ENCODE results near the gene BLOC1S2. TPM values are rescaled to one million over a fixed set of nuclear protein-coding genes. Genes with fewer than 3 reads are reported as not detected.

Gene BLOC1S2
- total RNA-seq, 2 donors from 2014 or later: 21.1 to 33.8 TPM

DNA sequence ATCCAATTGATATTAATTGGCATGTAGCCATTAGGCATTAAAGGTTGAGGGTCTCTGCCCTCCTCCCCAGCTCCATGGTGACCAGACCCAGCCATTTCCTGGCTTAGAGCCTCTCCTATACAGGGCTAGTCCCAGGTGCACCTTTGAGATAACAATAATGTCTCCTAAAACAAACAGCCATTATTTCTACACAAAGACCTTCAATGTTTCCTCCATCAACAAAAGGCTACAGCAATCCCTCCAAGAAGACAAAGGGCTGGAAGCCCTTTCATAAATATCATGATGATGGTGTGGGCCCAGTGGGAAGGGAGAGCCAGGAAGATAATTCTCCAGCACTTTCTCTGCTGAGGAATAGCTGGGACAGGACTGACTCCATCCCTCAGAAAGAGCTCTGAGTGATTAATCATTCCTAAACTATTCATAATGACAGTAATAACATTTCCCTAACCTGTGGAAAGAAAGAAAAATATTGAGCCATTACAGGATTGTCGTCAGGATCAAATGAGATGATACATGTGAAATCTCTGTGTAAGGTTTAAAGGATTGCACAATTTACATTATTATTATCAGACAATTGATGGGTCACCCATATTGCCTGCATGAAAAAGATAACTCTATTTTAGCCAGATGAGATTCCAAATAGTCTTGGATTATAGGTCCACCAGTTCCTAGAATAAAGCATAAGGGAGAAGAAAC lies 33.4 kb upstream of the BLOC1S2 start:
- no peak overlapping the region for H3K27ac ChIP-seq
- intact Hi-C loops (cut with DNase I): no loop called here
- H3K4me1 ChIP-seq (replicated peaks): no peaks in the 10 kb centered on the region
- no peaks in the 10 kb centered on the region for H3K27me3 ChIP-seq (replicated peaks; ENCODE audit: insufficient read depth)
- no peaks in the 10 kb centered on the region for H3K9me3 ChIP-seq
- no peak overlapping the region for H3K4me3 ChIP-seq
- TF ChIP-seq POLR2AphosphoS5 (IDR thresholded peaks at IDR 0.05): no peak
- TF ChIP-seq, protein P1, sequence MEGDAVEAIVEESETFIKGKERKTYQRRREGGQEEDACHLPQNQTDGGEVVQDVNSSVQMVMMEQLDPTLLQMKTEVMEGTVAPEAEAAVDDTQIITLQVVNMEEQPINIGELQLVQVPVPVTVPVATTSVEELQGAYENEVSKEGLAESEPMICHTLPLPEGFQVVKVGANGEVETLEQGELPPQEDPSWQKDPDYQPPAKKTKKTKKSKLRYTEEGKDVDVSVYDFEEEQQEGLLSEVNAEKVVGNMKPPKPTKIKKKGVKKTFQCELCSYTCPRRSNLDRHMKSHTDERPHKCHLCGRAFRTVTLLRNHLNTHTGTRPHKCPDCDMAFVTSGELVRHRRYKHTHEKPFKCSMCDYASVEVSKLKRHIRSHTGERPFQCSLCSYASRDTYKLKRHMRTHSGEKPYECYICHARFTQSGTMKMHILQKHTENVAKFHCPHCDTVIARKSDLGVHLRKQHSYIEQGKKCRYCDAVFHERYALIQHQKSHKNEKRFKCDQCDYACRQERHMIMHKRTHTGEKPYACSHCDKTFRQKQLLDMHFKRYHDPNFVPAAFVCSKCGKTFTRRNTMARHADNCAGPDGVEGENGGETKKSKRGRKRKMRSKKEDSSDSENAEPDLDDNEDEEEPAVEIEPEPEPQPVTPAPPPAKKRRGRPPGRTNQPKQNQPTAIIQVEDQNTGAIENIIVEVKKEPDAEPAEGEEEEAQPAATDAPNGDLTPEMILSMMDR (IDR thresholded peaks at IDR 0.05): no peak
- no peak for TF ChIP-seq POLR2A (IDR thresholded peaks at IDR 0.05)
- H3K36me3 ChIP-seq: no peaks in the 10 kb centered on the region
- no peak for DNase-seq (ENCODE audit: low spot score)
- WGBS: 56% methylated on average over 1 of the region's 1 CpG

GRCh38 chr10:100318207-100318606 lies 31.7 kb upstream of the BLOC1S2 start:
- DNase-seq (ENCODE audit: low spot score): no peak
- no peaks in the 10 kb centered on the region for H3K27me3 ChIP-seq (replicated peaks; ENCODE audit: insufficient read depth)
- TF ChIP-seq POLR2AphosphoS5 (IDR thresholded peaks at IDR 0.05) (no peak), POLR2A (IDR thresholded peaks at IDR 0.05) (no peak)
- TF ChIP-seq, protein P1 (IDR thresholded peaks at IDR 0.05): no peak
- no peaks in the 10 kb centered on the region for H3K4me1 ChIP-seq (replicated peaks)
- no peak overlapping the region for H3K4me3 ChIP-seq
- intact Hi-C loops (cut with DNase I): no loop called here
- H3K36me3 ChIP-seq: no peaks in the 10 kb centered on the region
- WGBS: 86% methylated on average over 4 of the region's 4 CpGs
- H3K9me3 ChIP-seq: no peaks in the 10 kb centered on the region
- H3K27ac ChIP-seq: no peak overlapping the region

DNA sequence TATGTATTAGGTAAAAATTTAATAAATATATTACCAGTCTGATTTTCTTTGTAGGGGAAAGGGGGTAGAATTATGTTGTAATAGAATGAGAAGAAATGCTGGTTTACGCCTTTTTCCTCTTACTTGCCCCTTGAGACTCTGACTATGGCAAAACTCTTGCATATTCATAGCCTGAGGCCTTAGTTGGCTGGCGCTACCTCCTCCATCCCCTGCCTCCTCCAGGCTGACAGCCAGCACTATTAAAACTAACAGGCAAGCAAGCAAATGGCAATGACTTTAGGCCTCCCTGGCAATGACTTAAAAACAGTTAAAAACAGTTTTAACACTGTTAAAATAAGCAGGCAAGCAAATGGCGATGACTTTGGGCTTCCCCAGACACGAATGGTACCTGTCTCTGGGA lies 29.1 kb upstream of the BLOC1S2 start:
- intact Hi-C loops (cut with DNase I): no loop called here
- DNase-seq (ENCODE audit: low spot score): no peak
- no peaks in the 10 kb centered on the region for H3K4me1 ChIP-seq (replicated peaks)
- H3K27ac ChIP-seq: no peak overlapping the region
- H3K27me3 ChIP-seq (replicated peaks; ENCODE audit: insufficient read depth): no peaks in the 10 kb centered on the region
- H3K36me3 ChIP-seq: no peaks in the 10 kb centered on the region
- WGBS: 48% methylated on average over 4 of the region's 4 CpGs
- H3K9me3 ChIP-seq: no peaks in the 10 kb centered on the region
- no peak overlapping the region for H3K4me3 ChIP-seq
- TF ChIP-seq POLR2AphosphoS5 (IDR thresholded peaks at IDR 0.05) (no peak), POLR2A (IDR thresholded peaks at IDR 0.05) (no peak)
- TF ChIP-seq, protein P1 (IDR thresholded peaks at IDR 0.05): no peak

DNA sequence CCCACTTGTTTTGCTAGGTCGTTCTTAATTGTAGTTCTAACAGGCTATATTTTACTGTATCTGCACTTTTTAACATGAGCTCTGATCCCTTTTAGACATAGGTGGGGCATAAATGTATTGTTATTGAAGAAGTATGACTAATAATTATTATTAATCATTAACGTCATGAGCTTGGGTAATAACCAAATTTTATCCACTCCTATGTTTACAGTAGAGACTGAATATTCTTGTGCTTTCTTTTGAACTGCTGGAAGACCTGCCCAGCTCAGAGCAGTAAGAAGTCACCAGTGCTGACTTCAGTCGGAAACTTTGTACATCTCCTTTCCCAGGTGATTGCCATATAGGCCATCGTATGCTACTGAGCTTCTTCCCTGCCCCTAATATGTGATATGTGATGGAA lies 24.8 kb upstream of the BLOC1S2 start:
- no peak overlapping the region for H3K4me3 ChIP-seq
- H3K27ac ChIP-seq: no peak overlapping the region
- TF ChIP-seq POLR2AphosphoS5 (IDR thresholded peaks at IDR 0.05) (no peak), POLR2A (IDR thresholded peaks at IDR 0.05) (no peak)
- TF ChIP-seq, protein P1 (IDR thresholded peaks at IDR 0.05): no peak
- no peaks in the 10 kb centered on the region for H3K27me3 ChIP-seq (replicated peaks; ENCODE audit: insufficient read depth)
- no peaks in the 10 kb centered on the region for H3K36me3 ChIP-seq
- intact Hi-C loops (cut with DNase I): no loop called here
- H3K9me3 ChIP-seq: no peaks in the 10 kb centered on the region
- H3K4me1 ChIP-seq (replicated peaks): no peaks in the 10 kb centered on the region
- no peak for DNase-seq (ENCODE audit: low spot score)
- 58% methylated on average over 4 of the region's 4 CpGs for WGBS

- WGBS: 88% methylated on average over 3 of the region's 3 CpGs
- intact Hi-C loops (cut with DNase I): no loop called here
- no peaks in the 10 kb centered on the region for H3K9me3 ChIP-seq
- H3K27ac ChIP-seq: no peak overlapping the region
- TF ChIP-seq POLR2AphosphoS5 (IDR thresholded peaks at IDR 0.05): no peak
- TF ChIP-seq, protein P1 (IDR thresholded peaks at IDR 0.05): no peak
- TF ChIP-seq POLR2A (IDR thresholded peaks at IDR 0.05): no peak
- no peak for DNase-seq (ENCODE audit: low spot score)
- H3K36me3 ChIP-seq: no peaks in the 10 kb centered on the region
- no peaks in the 10 kb centered on the region for H3K4me1 ChIP-seq (replicated peaks)
- no peak overlapping the region for H3K4me3 ChIP-seq
- no peaks in the 10 kb centered on the region for H3K27me3 ChIP-seq (replicated peaks; ENCODE audit: insufficient read depth)
Observed at GRCh38 chr10:100307684-100308083, 21.2 kb upstream of the BLOC1S2 start.
